ENCODE measurements around the gene ZNF503.

Gene ZNF503

GRCh38 chr10:75401569-75402485, at the start of gene ZNF503:
Gene ZNF503 (minus strand): TSS chr10:75401764. CDS start chr10:75401419, 345 bp downstream.
- DNase-seq (ENCODE audit: low read depth): peak; percentile 99
- H3K36me3 ChIP-seq (ENCODE audit: control insufficient read depth, insufficient read depth, low read length, severe bottlenecking): peaks cover 11% of the 10 kb centered on the region
- H3K9me3 ChIP-seq (ENCODE audit: control insufficient read depth, low read length): no peaks in the 10 kb centered on the region
- H3K4me3 ChIP-seq (ENCODE audit: low read length): peak within 1 kb of the TSS; percentile 95
- H3K4me1 ChIP-seq (ENCODE audit: control insufficient read depth, insufficient read depth, low read length): peaks cover 9% of the 10 kb centered on the region
- no peaks in the 10 kb centered on the region for H3K27me3 ChIP-seq (replicated peaks; ENCODE audit: control insufficient read depth, insufficient read depth, low read length)
- peak within 1 kb of the TSS; percentile 100 for H3K9ac ChIP-seq (ENCODE audit: low read length)

GRCh38 chr10:75450644-75451640, 49.4 kb upstream of the ZNF503 start:
- Histone ChIP-seq H3K9ac (ENCODE audit: low read length) (no peak overlapping the region), H3K27me3 (replicated peaks; ENCODE audit: control insufficient read depth, insufficient read depth, low read length) (no peaks in the 10 kb centered on the region), H3K4me1 (ENCODE audit: control insufficient read depth, insufficient read depth, low read length) (peaks cover 10% of the 10 kb centered on the region), H3K4me3 (ENCODE audit: low read length) (no peak overlapping the region), H3K9me3 (ENCODE audit: control insufficient read depth, low read length) (peaks cover 5% of the 10 kb centered on the region), H3K36me3 (ENCODE audit: control insufficient read depth, insufficient read depth, low read length, severe bottlenecking) (no peaks in the 10 kb centered on the region)
- no peak for DNase-seq (ENCODE audit: low read depth)

- Histone ChIP-seq H3K4me1 (ENCODE audit: control insufficient read depth, insufficient read depth, low read length) (peaks cover 10% of the 10 kb centered on the region), H3K36me3 (ENCODE audit: control insufficient read depth, insufficient read depth, low read length, severe bottlenecking) (no peaks in the 10 kb centered on the region), H3K9me3 (ENCODE audit: control insufficient read depth, low read length) (peaks cover 5% of the 10 kb centered on the region), H3K27me3 (replicated peaks; ENCODE audit: control insufficient read depth, insufficient read depth, low read length) (no peaks in the 10 kb centered on the region), H3K9ac (ENCODE audit: low read length) (no peak overlapping the region), H3K4me3 (ENCODE audit: low read length) (no peak overlapping the region)
- DNase-seq (ENCODE audit: low read depth): no peak
Measured at GRCh38 chr10:75450075-75450445, 48.5 kb upstream of the ZNF503 start.

GRCh38 chr10:75449382-75450074, 48.0 kb upstream of the ZNF503 start:
- H3K9ac ChIP-seq (ENCODE audit: low read length): no peak overlapping the region
- peaks cover 10% of the 10 kb centered on the region for H3K4me1 ChIP-seq (ENCODE audit: control insufficient read depth, insufficient read depth, low read length)
- H3K36me3 ChIP-seq (ENCODE audit: control insufficient read depth, insufficient read depth, low read length, severe bottlenecking): no peaks in the 10 kb centered on the region
- no peak overlapping the region for H3K4me3 ChIP-seq (ENCODE audit: low read length)
- peaks cover 8% of the 10 kb centered on the region for H3K9me3 ChIP-seq (ENCODE audit: control insufficient read depth, low read length)
- H3K27me3 ChIP-seq (replicated peaks; ENCODE audit: control insufficient read depth, insufficient read depth, low read length): no peaks in the 10 kb centered on the region
- no peak for DNase-seq (ENCODE audit: low read depth)

GRCh38 chr10:75448166-75448565, 46.6 kb upstream of the ZNF503 start:
- H3K36me3 ChIP-seq (ENCODE audit: control insufficient read depth, insufficient read depth, low read length, severe bottlenecking): no peaks in the 10 kb centered on the region
- H3K4me3 ChIP-seq (ENCODE audit: low read length): no peak overlapping the region
- no peaks in the 10 kb centered on the region for H3K27me3 ChIP-seq (replicated peaks; ENCODE audit: control insufficient read depth, insufficient read depth, low read length)
- no peak for DNase-seq (ENCODE audit: low read depth)
- peaks cover 16% of the 10 kb centered on the region for H3K9me3 ChIP-seq (ENCODE audit: control insufficient read depth, low read length)
- peak overlapping the region; percentile 23 for H3K9ac ChIP-seq (ENCODE audit: low read length)
- peaks cover 10% of the 10 kb centered on the region for H3K4me1 ChIP-seq (ENCODE audit: control insufficient read depth, insufficient read depth, low read length)

GRCh38 chr10:75446508-75446907, 44.9 kb upstream of the ZNF503 start:
- DNase-seq (ENCODE audit: low read depth): no peak
- Histone ChIP-seq H3K4me3 (ENCODE audit: low read length) (no peak overlapping the region), H3K36me3 (ENCODE audit: control insufficient read depth, insufficient read depth, low read length, severe bottlenecking) (no peaks in the 10 kb centered on the region), H3K9me3 (ENCODE audit: control insufficient read depth, low read length) (peaks cover 19% of the 10 kb centered on the region), H3K4me1 (ENCODE audit: control insufficient read depth, insufficient read depth, low read length) (peaks cover 15% of the 10 kb centered on the region), H3K27me3 (replicated peaks; ENCODE audit: control insufficient read depth, insufficient read depth, low read length) (no peaks in the 10 kb centered on the region), H3K9ac (ENCODE audit: low read length) (no peak overlapping the region)

- Histone ChIP-seq H3K9ac (ENCODE audit: low read length) (no peak overlapping the region), H3K4me1 (ENCODE audit: control insufficient read depth, insufficient read depth, low read length) (peaks cover 19% of the 10 kb centered on the region), H3K4me3 (ENCODE audit: low read length) (no peak overlapping the region), H3K9me3 (ENCODE audit: control insufficient read depth, low read length) (peaks cover 19% of the 10 kb centered on the region), H3K36me3 (ENCODE audit: control insufficient read depth, insufficient read depth, low read length, severe bottlenecking) (no peaks in the 10 kb centered on the region), H3K27me3 (replicated peaks; ENCODE audit: control insufficient read depth, insufficient read depth, low read length) (no peaks in the 10 kb centered on the region)
- DNase-seq (ENCODE audit: low read depth): no peak
Measured at GRCh38 chr10:75444781-75445386, 43.3 kb upstream of the ZNF503 start.

GRCh38 chr10:75443362-75443761, 41.8 kb upstream of the ZNF503 start:
- Histone ChIP-seq H3K4me1 (ENCODE audit: control insufficient read depth, insufficient read depth, low read length) (peaks cover 13% of the 10 kb centered on the region), H3K9ac (ENCODE audit: low read length) (no peak overlapping the region), H3K9me3 (ENCODE audit: control insufficient read depth, low read length) (peaks cover 19% of the 10 kb centered on the region), H3K4me3 (ENCODE audit: low read length) (no peak overlapping the region), H3K36me3 (ENCODE audit: control insufficient read depth, insufficient read depth, low read length, severe bottlenecking) (peaks cover 4% of the 10 kb centered on the region), H3K27me3 (replicated peaks; ENCODE audit: control insufficient read depth, insufficient read depth, low read length) (no peaks in the 10 kb centered on the region)
- no peak for DNase-seq (ENCODE audit: low read depth)

- peaks cover 6% of the 10 kb centered on the region for H3K36me3 ChIP-seq (ENCODE audit: control insufficient read depth, insufficient read depth, low read length, severe bottlenecking)
- no peak for DNase-seq (ENCODE audit: low read depth)
- peaks cover 11% of the 10 kb centered on the region for H3K4me1 ChIP-seq (ENCODE audit: control insufficient read depth, insufficient read depth, low read length)
- H3K27me3 ChIP-seq (replicated peaks; ENCODE audit: control insufficient read depth, insufficient read depth, low read length): no peaks in the 10 kb centered on the region
- no peak overlapping the region for H3K9ac ChIP-seq (ENCODE audit: low read length)
- H3K9me3 ChIP-seq (ENCODE audit: control insufficient read depth, low read length): peaks cover 19% of the 10 kb centered on the region
- H3K4me3 ChIP-seq (ENCODE audit: low read length): no peak overlapping the region
Measured at GRCh38 chr10:75441682-75442081, 40.1 kb upstream of the ZNF503 start.

GRCh38 chr10:75441196-75441595, 39.6 kb upstream of the ZNF503 start:
- peaks cover 14% of the 10 kb centered on the region for H3K9me3 ChIP-seq (ENCODE audit: control insufficient read depth, low read length)
- no peaks in the 10 kb centered on the region for H3K27me3 ChIP-seq (replicated peaks; ENCODE audit: control insufficient read depth, insufficient read depth, low read length)
- DNase-seq (ENCODE audit: low read depth): no peak

More at GRCh38 chr10:75441196-75441595, 39.6 kb upstream of the ZNF503 start:
- no peak overlapping the region for H3K9ac ChIP-seq (ENCODE audit: low read length)
- no peak overlapping the region for H3K4me3 ChIP-seq (ENCODE audit: low read length)
- peaks cover 6% of the 10 kb centered on the region for H3K36me3 ChIP-seq (ENCODE audit: control insufficient read depth, insufficient read depth, low read length, severe bottlenecking)
- H3K4me1 ChIP-seq (ENCODE audit: control insufficient read depth, insufficient read depth, low read length): peaks cover 11% of the 10 kb centered on the region
